ENCODE measurements around the gene RBFOX1. TPM values are rescaled to one million over a fixed set of nuclear protein-coding genes. Genes with fewer than 3 reads are reported as not detected.

RBFOX1 gene
- total RNA-seq, 1 donor, result not detected

GRCh38 chr16:7511549-7512260 lies 179.1 kb downstream of the RBFOX1 start:
- DNase-seq (ENCODE audit: low read depth in 2 of 3, low spot score in 2 of 3), result no peak

GRCh38 chr16:7512503-7512902 lies 179.9 kb downstream of the RBFOX1 start:
- no peak for DNase-seq (ENCODE audit: low read depth in 2 of 3, low spot score in 2 of 3)

GRCh38 chr16:7513429-7513828 lies 180.8 kb downstream of the RBFOX1 start:
- DNase-seq (ENCODE audit: low read depth in 2 of 3, low spot score in 2 of 3), result peak in 1 of 3 donors; percentile 4

GRCh38 chr16:7515543-7515942 lies 182.9 kb downstream of the RBFOX1 start:
- no peak for DNase-seq (ENCODE audit: low read depth in 2 of 3, low spot score in 2 of 3)

- DNase-seq (ENCODE audit: low read depth in 2 of 3, low spot score in 2 of 3), result no peak
These were observed 184.9 kb downstream of the RBFOX1 start for GRCh38 chr16:7517496-7517895.

- DNase-seq (ENCODE audit: low read depth in 2 of 3, low spot score in 2 of 3), result no peak
These were observed 185.5 kb downstream of the RBFOX1 start for GRCh38 chr16:7518158-7518557.

- DNase-seq (ENCODE audit: low read depth in 2 of 3, low spot score in 2 of 3), result no peak
These were observed 189.2 kb downstream of the RBFOX1 start for GRCh38 chr16:7521834-7522233.

- no peak for DNase-seq (ENCODE audit: low read depth in 2 of 3, low spot score in 2 of 3)
These were observed 191.8 kb downstream of the RBFOX1 start for GRCh38 chr16:7524419-7524818.

GRCh38 chr16:7526736-7527135 lies 194.1 kb downstream of the RBFOX1 start:
- DNase-seq (ENCODE audit: low read depth in 2 of 3, low spot score in 2 of 3), result no peak

GRCh38 chr16:7532534-7532933 lies 199.9 kb downstream of the RBFOX1 start:
- no peak for DNase-seq (ENCODE audit: low read depth in 2 of 3, low spot score in 2 of 3)

GRCh38 chr16:7534749-7535148 lies 202.1 kb downstream of the RBFOX1 start:
- no peak for DNase-seq (ENCODE audit: low read depth in 2 of 3, low spot score in 2 of 3)

GRCh38 chr16:7541026-7541425 lies 208.4 kb downstream of the RBFOX1 start:
- DNase-seq (ENCODE audit: low read depth in 2 of 3, low spot score in 2 of 3), result no peak

GRCh38 chr16:7545251-7545650 lies 212.6 kb downstream of the RBFOX1 start:
- no peak for DNase-seq (ENCODE audit: low read depth in 2 of 3, low spot score in 2 of 3)

GRCh38 chr16:7546948-7547347 lies 214.3 kb downstream of the RBFOX1 start:
- DNase-seq (ENCODE audit: low read depth in 2 of 3, low spot score in 2 of 3), result no peak

- DNase-seq (ENCODE audit: low read depth in 2 of 3, low spot score in 2 of 3), result no peak
These were observed 215.1 kb downstream of the RBFOX1 start for GRCh38 chr16:7547736-7548135.

GRCh38 chr16:7548796-7549318 lies 216.2 kb downstream of the RBFOX1 start:
- DNase-seq (ENCODE audit: low read depth in 2 of 3, low spot score in 2 of 3), result no peak

GRCh38 chr16:7550096-7550495 lies 217.5 kb downstream of the RBFOX1 start:
- DNase-seq (ENCODE audit: low read depth in 2 of 3, low spot score in 2 of 3), result no peak

- no peak for DNase-seq (ENCODE audit: low read depth in 2 of 3, low spot score in 2 of 3)
These were observed 222.8 kb downstream of the RBFOX1 start for GRCh38 chr16:7555459-7555858.

GRCh38 chr16:7561908-7562405 lies 229.3 kb downstream of the RBFOX1 start:
- no peak for DNase-seq (ENCODE audit: low read depth in 2 of 3, low spot score in 2 of 3)

- no peak for DNase-seq (ENCODE audit: low read depth in 2 of 3, low spot score in 2 of 3)
These were observed 233.7 kb downstream of the RBFOX1 start for GRCh38 chr16:7566360-7566759.

- no peak for DNase-seq (ENCODE audit: low read depth in 2 of 3, low spot score in 2 of 3)
These were observed 238.7 kb downstream of the RBFOX1 start for GRCh38 chr16:7571366-7571765.

GRCh38 chr16:7577588-7577987 lies 244.9 kb downstream of the RBFOX1 start:
- DNase-seq (ENCODE audit: low read depth in 2 of 3, low spot score in 2 of 3), result no peak

- no peak for DNase-seq (ENCODE audit: low read depth in 2 of 3, low spot score in 2 of 3)
These were observed 246.8 kb downstream of the RBFOX1 start for GRCh38 chr16:7579454-7579853.

All from hematopoietic multipotent progenitor cell (in vitro differentiated cells).